Suprapubic skin (tissue), 4 donors: ENCODE measurements around the gene SASH1. TPM values are rescaled to one million over a fixed set of nuclear protein-coding genes. Genes with fewer than 3 reads are reported as not detected.
A peak's percentile ranks its signal among the peaks of the same experiment; 100 is the strongest.

Source experiments
- DNase-seq, 2 donors: peaks; one replicate each; pipeline ENCODE4 v3.0.0-alpha.2; 2019; ENCODE audit warnings: low spot score in 2 of 2
- H3K27ac ChIP-seq: fragments of 200-600 bp; sonication (generic); one replicate; pipeline ENCODE4 v1.5.1; 2019
- H3K27me3 ChIP-seq: fragments of 200-600 bp; sonication (generic); one replicate; pipeline ENCODE4 v1.5.1; 2019
- H3K36me3 ChIP-seq: fragments of 200-600 bp; sonication (generic); one replicate; pipeline ENCODE4 v1.5.1; 2019
- H3K4me1 ChIP-seq: fragments of 200-600 bp; sonication (generic); one replicate; pipeline ENCODE4 v1.5.1; 2019
- H3K4me3 ChIP-seq: fragments of 200-600 bp; sonication (generic); one replicate; pipeline ENCODE4 v1.5.1; 2019; ENCODE audit warnings: mild to moderate bottlenecking
- H3K9me3 ChIP-seq: fragments of 200-600 bp; sonication (generic); one replicate; pipeline ENCODE4 v1.5.1; 2019
- EP300 ChIP-seq: sonication (generic); formaldehyde crosslinking; IDR thresholded peaks from one replicate; pipeline ENCODE4 v1.6.1; 2017; ENCODE audit warnings: antibody characterized with exemption
- POLR2A ChIP-seq, 2 donors: fragments of 450-650 bp; IDR thresholded peaks; one replicate each; pipeline ENCODE4 v1.6.1; 2017; ENCODE audit warnings: antibody characterized with exemption in 2 of 2, mild to moderate bottlenecking in 2 of 2, moderate library complexity in 2 of 2
- POLR2AphosphoS5 ChIP-seq, 3 donors: sonication (generic); formaldehyde crosslinking; IDR thresholded peaks; one replicate each; pipeline ENCODE4 v1.6.1; 2017; ENCODE audit warnings: antibody characterized with exemption in 3 of 3
- WGBS: methylation state at CpG from one replicate; pipeline ENCODE4 v1.1.5; 2018; 5-methylcytosine and 5-hydroxymethylcytosine counted together
- total RNA-seq, 4 donors: library from RNA; depleted of rRNA; stranded (reverse); fragments of >200 nt; gene quantifications; one replicate each; pipeline ENCODE4 v1.1.0, GENCODE V29; 2016
- TF ChIP-seq, protein P1 (sequence below), 2 donors: fragments of 200-600 bp in 1 of 2; fragments of 450-650 bp in 1 of 2; sonication (generic) in 1 of 2; IDR thresholded peaks; one replicate each; pipeline ENCODE4 v1.5.1; 2016 to 2019; ENCODE audit warnings: antibody characterized with exemption in 2 of 2, mild to moderate bottlenecking in 1 of 2, moderate library complexity in 1 of 2

Gene SASH1
- total RNA-seq, 4 donors from 2014 or later: 59.1 to 139 (median 77.1) TPM

DNA sequence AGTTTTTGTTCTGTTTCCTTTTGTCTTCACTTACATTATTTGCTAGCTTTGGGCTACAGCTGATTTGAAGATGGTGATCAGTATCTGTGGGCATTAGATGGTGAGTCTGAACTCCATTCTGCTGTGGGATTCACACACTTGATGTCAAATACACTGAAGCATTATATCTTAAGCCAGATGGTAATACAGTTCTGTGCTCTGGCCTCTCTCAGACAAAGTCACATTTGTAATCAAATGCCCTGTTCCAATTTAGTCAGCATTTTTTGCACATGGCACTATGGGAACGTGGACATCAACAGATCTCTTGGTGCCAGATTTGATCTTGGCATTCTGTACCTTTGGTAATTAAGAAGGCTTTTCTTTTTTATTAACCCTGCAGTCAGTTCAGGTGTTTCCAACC lies 56.0 kb downstream of the SASH1 start:
- no peaks in the 10 kb centered on the region for H3K27me3 ChIP-seq
- H3K27ac ChIP-seq: peak overlapping the region; percentile 66
- no peaks in the 10 kb centered on the region for H3K36me3 ChIP-seq
- H3K9me3 ChIP-seq: no peaks in the 10 kb centered on the region
- peaks cover 27% of the 10 kb centered on the region for H3K4me1 ChIP-seq
- DNase-seq: no peak
- no peak overlapping the region for H3K4me3 ChIP-seq
- TF ChIP-seq, protein P1, sequence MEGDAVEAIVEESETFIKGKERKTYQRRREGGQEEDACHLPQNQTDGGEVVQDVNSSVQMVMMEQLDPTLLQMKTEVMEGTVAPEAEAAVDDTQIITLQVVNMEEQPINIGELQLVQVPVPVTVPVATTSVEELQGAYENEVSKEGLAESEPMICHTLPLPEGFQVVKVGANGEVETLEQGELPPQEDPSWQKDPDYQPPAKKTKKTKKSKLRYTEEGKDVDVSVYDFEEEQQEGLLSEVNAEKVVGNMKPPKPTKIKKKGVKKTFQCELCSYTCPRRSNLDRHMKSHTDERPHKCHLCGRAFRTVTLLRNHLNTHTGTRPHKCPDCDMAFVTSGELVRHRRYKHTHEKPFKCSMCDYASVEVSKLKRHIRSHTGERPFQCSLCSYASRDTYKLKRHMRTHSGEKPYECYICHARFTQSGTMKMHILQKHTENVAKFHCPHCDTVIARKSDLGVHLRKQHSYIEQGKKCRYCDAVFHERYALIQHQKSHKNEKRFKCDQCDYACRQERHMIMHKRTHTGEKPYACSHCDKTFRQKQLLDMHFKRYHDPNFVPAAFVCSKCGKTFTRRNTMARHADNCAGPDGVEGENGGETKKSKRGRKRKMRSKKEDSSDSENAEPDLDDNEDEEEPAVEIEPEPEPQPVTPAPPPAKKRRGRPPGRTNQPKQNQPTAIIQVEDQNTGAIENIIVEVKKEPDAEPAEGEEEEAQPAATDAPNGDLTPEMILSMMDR (IDR thresholded peaks at IDR 0.05): no peak
- no peak for TF ChIP-seq POLR2AphosphoS5 (IDR thresholded peaks at IDR 0.05)
- no peak for TF ChIP-seq EP300
- no peak for TF ChIP-seq POLR2A (IDR thresholded peaks at IDR 0.05)
- 15% methylated on average over 1 of the region's 1 CpG for WGBS

GRCh38 chr6:148401571-148401970 lies 58.9 kb downstream of the SASH1 start:
- 30% methylated on average over 3 of the region's 3 CpGs for WGBS
- Histone ChIP-seq H3K27ac (no peak overlapping the region), H3K4me3 (no peak overlapping the region), H3K4me1 (peaks cover 38% of the 10 kb centered on the region), H3K27me3 (no peaks in the 10 kb centered on the region), H3K9me3 (no peaks in the 10 kb centered on the region), H3K36me3 (no peaks in the 10 kb centered on the region)
- no peak for DNase-seq
- TF ChIP-seq POLR2A (IDR thresholded peaks at IDR 0.05): no peak
- TF ChIP-seq POLR2AphosphoS5 (IDR thresholded peaks at IDR 0.05): no peak
- no peak for TF ChIP-seq EP300
- TF ChIP-seq, protein P1 (IDR thresholded peaks at IDR 0.05): no peak

DNA sequence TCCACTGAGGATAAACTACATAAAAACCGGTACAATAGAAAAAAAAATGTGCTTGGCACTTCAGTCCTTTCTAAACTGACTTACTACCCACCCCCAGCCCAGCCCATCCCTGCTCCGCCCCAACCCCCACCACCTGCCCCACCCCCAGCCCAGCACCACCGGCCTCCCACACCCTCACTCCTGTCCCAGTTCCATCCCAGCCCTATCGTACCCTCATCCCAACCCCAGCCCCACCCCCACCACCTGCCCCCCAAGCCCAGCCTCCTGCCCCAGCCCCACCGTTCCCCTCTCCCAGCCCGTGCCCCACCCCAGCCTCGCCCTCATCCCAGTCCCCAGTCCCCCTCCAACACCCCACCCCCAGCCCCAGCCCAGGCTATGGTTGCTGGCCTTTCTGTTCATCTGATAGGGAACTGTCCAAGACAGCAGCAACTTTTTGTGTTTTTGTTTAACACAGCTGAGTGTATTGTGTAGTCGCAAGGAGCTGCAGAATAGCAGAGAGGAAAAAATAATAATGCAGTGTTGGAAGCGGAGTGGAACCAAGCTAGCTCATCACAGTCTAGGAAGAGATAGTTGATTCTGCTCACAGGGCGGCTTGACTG lies 61.9 kb downstream of the SASH1 start:
- Histone ChIP-seq H3K27ac (no peak overlapping the region), H3K36me3 (no peaks in the 10 kb centered on the region), H3K9me3 (no peaks in the 10 kb centered on the region), H3K27me3 (no peaks in the 10 kb centered on the region), H3K4me1 (peaks cover 44% of the 10 kb centered on the region), H3K4me3 (no peak overlapping the region)
- 66% methylated on average over 10 of the region's 10 CpGs for WGBS
- DNase-seq: no peak
- TF ChIP-seq, protein P1 (IDR thresholded peaks at IDR 0.05): no peak
- TF ChIP-seq POLR2A (IDR thresholded peaks at IDR 0.05) (no peak), POLR2AphosphoS5 (IDR thresholded peaks at IDR 0.05) (no peak), EP300 (no peak)

- Histone ChIP-seq H3K9me3 (no peaks in the 10 kb centered on the region), H3K4me3 (no peak overlapping the region), H3K27ac (peak overlapping the region; percentile 83), H3K4me1 (peaks cover 44% of the 10 kb centered on the region), H3K27me3 (no peaks in the 10 kb centered on the region), H3K36me3 (no peaks in the 10 kb centered on the region)
- 47% methylated on average over 2 of the region's 2 CpGs for WGBS
- DNase-seq: no peak
- TF ChIP-seq POLR2AphosphoS5 (IDR thresholded peaks at IDR 0.05): no peak
- TF ChIP-seq, protein P1 (IDR thresholded peaks at IDR 0.05): no peak
- no peak for TF ChIP-seq EP300
- TF ChIP-seq POLR2A (IDR thresholded peaks at IDR 0.05): no peak
Observed at GRCh38 chr6:148405894-148406293, 63.3 kb downstream of the SASH1 start.

DNA sequence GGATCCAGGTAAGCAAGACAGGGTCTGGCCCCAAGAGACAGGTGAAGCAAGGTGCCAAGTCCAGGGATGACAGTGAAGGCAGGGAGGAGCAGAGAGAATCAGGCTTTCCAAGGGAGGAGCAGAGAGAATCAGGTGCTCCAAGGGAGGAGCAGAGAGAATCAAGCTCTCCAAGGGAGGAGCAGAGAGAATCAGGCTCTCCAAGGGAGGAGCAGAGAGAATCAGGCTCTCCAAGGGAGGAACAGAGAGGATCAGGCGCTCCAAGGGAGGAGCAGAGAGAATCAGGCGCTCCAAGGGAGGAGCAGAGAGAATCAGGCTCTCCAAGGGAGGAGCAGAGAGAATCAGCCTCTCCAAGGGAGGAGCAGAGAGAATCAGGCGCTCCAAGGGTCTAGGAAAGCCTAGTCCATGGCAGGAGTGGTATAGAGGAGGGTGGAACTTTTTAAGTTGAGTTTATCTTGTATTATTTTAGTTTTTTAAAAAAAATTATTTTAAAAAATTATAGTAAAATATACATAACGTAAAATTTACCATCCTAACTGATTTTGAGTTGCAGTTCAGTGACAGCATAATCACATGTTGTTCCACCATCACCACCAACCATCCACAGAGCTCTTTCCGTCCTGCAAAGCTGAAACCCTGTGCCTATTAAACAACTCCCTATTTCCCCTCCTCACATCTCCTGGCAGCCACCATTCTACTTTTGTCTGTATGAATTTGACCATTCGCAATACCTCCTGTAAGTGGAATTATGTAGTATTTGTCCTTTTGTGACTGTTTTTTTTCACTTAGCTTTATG lies 64.1 kb downstream of the SASH1 start:
- H3K27ac ChIP-seq: peak overlapping the region; percentile 83

More for the DNA sequence above, 64.1 kb downstream of the SASH1 start:
- TF ChIP-seq POLR2A (IDR thresholded peaks at IDR 0.05) (no peak), EP300 (no peak)
- Histone ChIP-seq H3K4me3 (no peak overlapping the region), H3K4me1 (peaks cover 41% of the 10 kb centered on the region), H3K27me3 (no peaks in the 10 kb centered on the region), H3K9me3 (no peaks in the 10 kb centered on the region), H3K36me3 (no peaks in the 10 kb centered on the region)
- WGBS: 61% methylated on average over 6 of the region's 6 CpGs
- DNase-seq: no peak
